ENCODE measurements around the gene EFNA5. TPM values are rescaled to one million over a fixed set of nuclear protein-coding genes. Genes with fewer than 3 reads are reported as not detected.

Gene EFNA5
- total and polyA plus RNA-seq, 2 experiments from 2014 or later, result 8.5 to 18.8 TPM

GRCh38 chr5:107365320-107366109 is 305.2 kb downstream of the EFNA5 start:
- H3K9me2 ChIP-seq (replicated peaks; ENCODE audit: insufficient read depth), result no peaks in the 10 kb centered on the region
- no peaks in the 10 kb centered on the region for H3K27me3 ChIP-seq
- DNase-seq (ENCODE audit: low spot score), result no peak
- H3K4me2 ChIP-seq, result no peak overlapping the region
- no peaks in the 10 kb centered on the region for H3K36me3 ChIP-seq (replicated peaks; ENCODE audit: insufficient read depth, low read depth)
- H4K20me1 ChIP-seq (ENCODE audit: insufficient read depth, poor library complexity, severe bottlenecking), result no peaks in the 10 kb centered on the region
- H3K79me2 ChIP-seq, result no peaks in the 10 kb centered on the region
- no peak overlapping the region for H3K27ac ChIP-seq
- TF ChIP-seq EZH2phosphoT487 (IDR thresholded peaks at IDR 0.05; ENCODE audit: low read depth, severe bottlenecking, unreplicated experiment), result no peak
- TF ChIP-seq EZH2 (IDR thresholded peaks at IDR 0.05; ENCODE audit: borderline replicate concordance), result no peak
- TF ChIP-seq CTCF (IDR thresholded peaks at IDR 0.05; ENCODE audit: poor library complexity), result no peak
- 82% methylated on average over 10 of the region's 10 CpGs for WGBS (ENCODE audit: low lambda C conversion rate, missing lambda C conversion rate)
- no peaks in the 10 kb centered on the region for H3K9me3 ChIP-seq (ENCODE audit: low read depth)
- no peaks in the 10 kb centered on the region for H3K4me1 ChIP-seq (ENCODE audit: insufficient read depth)
- H3K4me3 ChIP-seq, result no peak overlapping the region
- no peak overlapping the region for H2AFZ ChIP-seq

DNA sequence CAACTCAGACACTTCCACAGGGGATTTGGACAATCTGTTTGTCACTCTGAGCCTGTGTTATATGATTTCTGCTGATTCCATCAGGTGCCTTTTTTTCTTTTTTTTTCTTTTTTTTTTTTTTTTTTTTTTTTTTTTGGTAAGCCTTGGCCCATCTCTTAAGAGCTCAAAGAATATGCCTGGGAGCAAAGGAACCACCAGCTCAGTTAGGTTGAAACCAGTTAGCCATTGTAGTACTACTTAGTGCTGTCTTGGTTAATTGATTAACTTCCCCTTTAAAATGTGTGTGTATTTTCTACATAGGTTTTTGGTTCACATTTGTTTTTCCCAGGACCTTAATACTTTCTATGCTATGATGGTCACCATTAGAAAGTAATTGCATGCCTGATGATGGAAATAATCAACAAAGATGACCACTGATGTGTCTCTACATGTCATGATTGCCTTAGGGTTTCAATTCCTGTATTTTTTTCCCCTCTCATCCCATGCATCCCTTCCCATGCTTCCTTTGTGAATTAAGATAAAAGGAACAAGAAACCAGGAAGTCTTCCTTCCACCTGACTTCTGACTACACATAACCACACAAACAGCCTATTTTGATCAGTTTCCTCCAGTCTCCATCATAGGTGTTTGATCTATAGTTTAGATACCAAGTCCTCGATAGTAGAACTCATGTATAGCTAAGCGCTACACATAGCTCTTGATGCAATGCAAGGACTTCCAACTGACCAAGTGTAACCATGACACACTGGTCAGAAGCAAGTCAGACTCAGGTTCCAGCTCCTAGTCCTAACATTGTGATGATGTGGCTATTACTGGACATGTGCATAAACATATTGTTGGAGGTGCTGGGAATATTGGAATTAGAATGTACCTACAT is 306.1 kb downstream of the EFNA5 start:
- no peak overlapping the region for H3K4me2 ChIP-seq
- no peaks in the 10 kb centered on the region for H3K79me2 ChIP-seq
- no peaks in the 10 kb centered on the region for H3K4me1 ChIP-seq (ENCODE audit: insufficient read depth)
- H2AFZ ChIP-seq, result no peak overlapping the region
- H3K27me3 ChIP-seq, result no peaks in the 10 kb centered on the region
- H3K27ac ChIP-seq, result no peak overlapping the region
- 98% methylated on average over 2 of the region's 2 CpGs for WGBS (ENCODE audit: low lambda C conversion rate, missing lambda C conversion rate)
- no peaks in the 10 kb centered on the region for H3K36me3 ChIP-seq (replicated peaks; ENCODE audit: insufficient read depth, low read depth)
- H3K9me2 ChIP-seq (replicated peaks; ENCODE audit: insufficient read depth), result no peaks in the 10 kb centered on the region
- H3K4me3 ChIP-seq, result no peak overlapping the region
- no peaks in the 10 kb centered on the region for H3K9me3 ChIP-seq (ENCODE audit: low read depth)
- TF ChIP-seq EZH2 (IDR thresholded peaks at IDR 0.05; ENCODE audit: borderline replicate concordance) (no peak), CTCF (IDR thresholded peaks at IDR 0.05; ENCODE audit: poor library complexity) (no peak), EZH2phosphoT487 (IDR thresholded peaks at IDR 0.05; ENCODE audit: low read depth, severe bottlenecking, unreplicated experiment) (no peak)
- no peak for DNase-seq (ENCODE audit: low spot score)
- no peaks in the 10 kb centered on the region for H4K20me1 ChIP-seq (ENCODE audit: insufficient read depth, poor library complexity, severe bottlenecking)

GRCh38 chr5:107363768-107364167 is 307.0 kb downstream of the EFNA5 start:
- Histone ChIP-seq H3K79me2 (no peaks in the 10 kb centered on the region), H3K4me1 (ENCODE audit: insufficient read depth) (no peaks in the 10 kb centered on the region), H2AFZ (no peak overlapping the region), H3K9me3 (ENCODE audit: low read depth) (no peaks in the 10 kb centered on the region), H3K9me2 (replicated peaks; ENCODE audit: insufficient read depth) (no peaks in the 10 kb centered on the region), H3K27me3 (no peaks in the 10 kb centered on the region), H3K36me3 (replicated peaks; ENCODE audit: insufficient read depth, low read depth) (no peaks in the 10 kb centered on the region), H3K4me3 (no peak overlapping the region), H4K20me1 (ENCODE audit: insufficient read depth, poor library complexity, severe bottlenecking) (no peaks in the 10 kb centered on the region), H3K4me2 (no peak overlapping the region), H3K27ac (no peak overlapping the region)
- 98% methylated on average over 3 of the region's 3 CpGs for WGBS (ENCODE audit: low lambda C conversion rate, missing lambda C conversion rate)
- no peak for TF ChIP-seq CTCF (IDR thresholded peaks at IDR 0.05; ENCODE audit: poor library complexity)
- no peak for TF ChIP-seq EZH2 (IDR thresholded peaks at IDR 0.05; ENCODE audit: borderline replicate concordance)
- TF ChIP-seq EZH2phosphoT487 (IDR thresholded peaks at IDR 0.05; ENCODE audit: low read depth, severe bottlenecking, unreplicated experiment), result no peak
- no peak for DNase-seq (ENCODE audit: low spot score)
